Smooth muscle cell (in vitro differentiated cells): ENCODE data around the gene BACH2. TPM values are rescaled to one million over a fixed set of nuclear protein-coding genes. Genes with fewer than 3 reads are reported as not detected.
"Not testable (repeated sequence)": the region's sequence is repeated elsewhere in the genome, so short reads cannot be mapped to it uniquely, and the experiment has no call there.

ENCODE experiments used
- DNase-seq: peaks from one replicate; lab custom pipeline; 2025; ENCODE audit not compliant: unreplicated experiment; lab: John Stamatoyannopoulos, UW
- H2AFZ ChIP-seq: fragments of 200-600 bp; sonication (generic); 2 replicates; pipeline ENCODE4 v1.6.0; 2016; ENCODE audit warnings: antibody characterized with exemption, low read depth, mild to moderate bottlenecking
- H3F3A ChIP-seq: fragments of 200-600 bp; sonication (generic); 2 replicates; pipeline ENCODE4 v1.6.0; 2017; ENCODE audit warnings: antibody characterized with exemption, low read depth
- H3K27ac ChIP-seq: fragments of 200-600 bp; sonication (generic); 2 replicates; pipeline ENCODE4 v1.5.1; 2016; ENCODE audit warnings: low read depth, mild to moderate bottlenecking
- H3K27me3 ChIP-seq: fragments of 200-600 bp; sonication (generic); 2 replicates; pipeline ENCODE4 v1.6.1; 2016; ENCODE audit warnings: low read depth, mild to moderate bottlenecking
- H3K36me3 ChIP-seq: fragments of 200-600 bp; sonication (generic); 2 replicates; pipeline ENCODE4 v1.5.1; 2016; ENCODE audit warnings: low read depth
- H3K4me1 ChIP-seq: fragments of 200-600 bp; sonication (generic); 2 replicates; pipeline ENCODE4 v1.5.1; 2016; ENCODE audit warnings: low read depth
- H3K4me2 ChIP-seq: fragments of 200-600 bp; sonication (generic); 2 replicates; pipeline ENCODE4 v1.6.0; 2016; ENCODE audit warnings: mild to moderate bottlenecking
- H3K4me3 ChIP-seq: fragments of 200-600 bp; sonication (generic); 2 replicates; pipeline ENCODE4 v1.5.1; 2016; ENCODE audit warnings: mild to moderate bottlenecking
- H3K79me2 ChIP-seq: fragments of 200-600 bp; sonication (generic); 2 replicates; pipeline ENCODE4 v1.6.0; 2016; ENCODE audit warnings: low read depth, mild to moderate bottlenecking
- H3K9ac ChIP-seq: fragments of 200-600 bp; sonication (generic); 2 replicates; pipeline ENCODE4 v1.6.0; 2016; ENCODE audit warnings: low read depth
- H3K9me3 ChIP-seq: fragments of 200-600 bp; sonication (generic); replicated peaks from 2 replicates; pipeline ENCODE4 v1.5.1; 2016; ENCODE audit warnings: low read depth
- H4K20me1 ChIP-seq: fragments of 200-600 bp; sonication (generic); 2 replicates; pipeline ENCODE4 v1.6.0; 2016; ENCODE audit warnings: low read depth
- WGBS: methylation state at CpG from one replicate; pipeline ENCODE4 v1.1.7; 2016; ENCODE audit warnings: low lambda C conversion rate; 5-methylcytosine and 5-hydroxymethylcytosine counted together
- polyA plus RNA-seq: library from polyadenylated mRNA; unstranded; fragments of >200 nt; fragmentation: Nextera tagmentation; extraction: Ambion mirVana; gene quantifications from 2 replicates; pipeline ENCODE4 v1.2.1, GENCODE V29; 2016
- total RNA-seq: library from RNA; depleted of rRNA; stranded (reverse); fragments of >200 nt; gene quantifications from 2 replicates; pipeline ENCODE4 v1.2.3, GENCODE V29; 2014
- TF ChIP-seq, protein P1 (sequence below): fragments of 200-600 bp; sonication (generic); IDR thresholded peaks from 2 replicates; pipeline ENCODE4 v1.5.1; 2017; ENCODE audit warnings: borderline replicate concordance, mild to moderate bottlenecking, antibody characterized with exemption; ENCODE audit not compliant: insufficient read depth, poor library complexity, severe bottlenecking

BACH2 gene
- total and polyA plus RNA-seq, 2 experiments from 2014 or later, result 3.0 to 4.5 TPM

DNA sequence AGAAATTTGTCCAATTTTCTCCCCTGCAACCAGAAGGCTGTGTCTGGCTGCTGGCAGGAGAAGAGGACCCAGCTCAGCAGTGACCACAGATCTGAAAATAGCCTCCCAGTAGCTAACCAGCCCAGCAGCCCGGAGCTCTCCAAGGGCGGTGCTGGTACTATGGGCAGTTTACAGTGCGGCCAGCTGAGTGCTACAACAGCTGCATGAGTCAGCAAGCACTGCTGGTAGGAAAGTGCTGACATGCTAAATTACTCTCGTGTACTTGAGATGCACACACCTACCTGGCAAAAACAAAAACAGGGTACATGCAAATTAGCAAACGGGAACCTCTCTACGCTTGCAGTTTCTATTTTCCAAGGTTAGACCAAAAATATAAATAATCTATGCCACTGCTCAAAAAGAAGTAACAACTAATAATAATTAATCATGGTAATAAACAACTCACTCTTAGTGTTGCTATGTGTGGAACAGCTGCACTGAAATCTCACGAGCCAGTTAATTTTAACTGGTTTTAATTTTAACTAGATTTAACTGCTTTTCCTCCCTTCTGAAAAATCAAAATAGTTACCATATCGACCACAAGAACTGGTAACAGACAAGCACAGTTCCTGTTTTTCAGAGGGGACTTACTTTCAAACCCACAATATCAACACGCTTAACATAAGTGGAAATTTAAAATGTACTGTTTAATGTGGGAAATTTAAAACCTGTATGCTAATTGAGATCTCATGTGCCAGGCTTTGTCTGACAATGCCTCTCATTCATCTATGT, 10.8 kb downstream of the BACH2 start:
- no peaks in the 10 kb centered on the region for H3K36me3 ChIP-seq
- 21% methylated on average over 9 of the region's 9 CpGs for WGBS
- DNase-seq, result peak; percentile 28
- H3K27ac ChIP-seq, result peak overlapping the region; percentile 93
- no peaks in the 10 kb centered on the region for H3F3A ChIP-seq
- H2AFZ ChIP-seq, result no peak overlapping the region
- H4K20me1 ChIP-seq, result no peaks in the 10 kb centered on the region
- no peaks in the 10 kb centered on the region for H3K27me3 ChIP-seq
- TF ChIP-seq, protein P1, sequence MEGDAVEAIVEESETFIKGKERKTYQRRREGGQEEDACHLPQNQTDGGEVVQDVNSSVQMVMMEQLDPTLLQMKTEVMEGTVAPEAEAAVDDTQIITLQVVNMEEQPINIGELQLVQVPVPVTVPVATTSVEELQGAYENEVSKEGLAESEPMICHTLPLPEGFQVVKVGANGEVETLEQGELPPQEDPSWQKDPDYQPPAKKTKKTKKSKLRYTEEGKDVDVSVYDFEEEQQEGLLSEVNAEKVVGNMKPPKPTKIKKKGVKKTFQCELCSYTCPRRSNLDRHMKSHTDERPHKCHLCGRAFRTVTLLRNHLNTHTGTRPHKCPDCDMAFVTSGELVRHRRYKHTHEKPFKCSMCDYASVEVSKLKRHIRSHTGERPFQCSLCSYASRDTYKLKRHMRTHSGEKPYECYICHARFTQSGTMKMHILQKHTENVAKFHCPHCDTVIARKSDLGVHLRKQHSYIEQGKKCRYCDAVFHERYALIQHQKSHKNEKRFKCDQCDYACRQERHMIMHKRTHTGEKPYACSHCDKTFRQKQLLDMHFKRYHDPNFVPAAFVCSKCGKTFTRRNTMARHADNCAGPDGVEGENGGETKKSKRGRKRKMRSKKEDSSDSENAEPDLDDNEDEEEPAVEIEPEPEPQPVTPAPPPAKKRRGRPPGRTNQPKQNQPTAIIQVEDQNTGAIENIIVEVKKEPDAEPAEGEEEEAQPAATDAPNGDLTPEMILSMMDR, result no peak
- H3K9me3 ChIP-seq, result no peaks in the 10 kb centered on the region
- H3K4me1 ChIP-seq, result peaks cover 29% of the 10 kb centered on the region
- peak overlapping the region; percentile 31 for H3K4me3 ChIP-seq
- peaks cover 5% of the 10 kb centered on the region for H3K79me2 ChIP-seq
- peak overlapping the region; percentile 81 for H3K4me2 ChIP-seq
- peak overlapping the region; percentile 77 for H3K9ac ChIP-seq

GRCh38 chr6:90285042-90285481, 11.6 kb downstream of the BACH2 start:
- peaks cover 5% of the 10 kb centered on the region for H3K79me2 ChIP-seq
- no peaks in the 10 kb centered on the region for H3K9me3 ChIP-seq
- 33% methylated on average over 4 of the region's 4 CpGs for WGBS
- H2AFZ ChIP-seq, result no peak overlapping the region
- H3K36me3 ChIP-seq, result no peaks in the 10 kb centered on the region
- TF ChIP-seq, protein P1, result no peak
- peaks cover 29% of the 10 kb centered on the region for H3K4me1 ChIP-seq
- peak overlapping the region; percentile 81 for H3K4me2 ChIP-seq
- H3F3A ChIP-seq, result no peaks in the 10 kb centered on the region
- no peaks in the 10 kb centered on the region for H3K27me3 ChIP-seq
- peak overlapping the region; percentile 31 for H3K4me3 ChIP-seq
- DNase-seq, result no peak
- peak overlapping the region; percentile 77 for H3K9ac ChIP-seq
- peak overlapping the region; percentile 93 for H3K27ac ChIP-seq
- H4K20me1 ChIP-seq, result no peaks in the 10 kb centered on the region

GRCh38 chr6:90284236-90285041, 12.2 kb downstream of the BACH2 start:
- DNase-seq, result no peak
- Histone ChIP-seq H4K20me1 (no peaks in the 10 kb centered on the region), H3K27me3 (no peaks in the 10 kb centered on the region), H3K4me2 (peak overlapping the region; percentile 81), H3K4me3 (peak overlapping the region; percentile 31), H3K36me3 (no peaks in the 10 kb centered on the region), H2AFZ (no peak overlapping the region), H3K4me1 (peaks cover 29% of the 10 kb centered on the region), H3K9ac (peak overlapping the region; percentile 77), H3F3A (no peaks in the 10 kb centered on the region), H3K79me2 (peaks cover 5% of the 10 kb centered on the region), H3K27ac (peak overlapping the region; percentile 93), H3K9me3 (no peaks in the 10 kb centered on the region)
- 14% methylated on average over 11 of the region's 11 CpGs for WGBS
- TF ChIP-seq, protein P1, result no peak

- not testable (repeated sequence) for DNase-seq, H3K27me3 ChIP-seq, H3K79me2 ChIP-seq, H3K4me3 ChIP-seq, H3K4me2 ChIP-seq, H3K9me3 ChIP-seq, H3K36me3 ChIP-seq, H2AFZ ChIP-seq, H3K27ac ChIP-seq, H3F3A ChIP-seq, H3K9ac ChIP-seq, H4K20me1 ChIP-seq
- H3K4me1 ChIP-seq, result peaks cover 30% of the 10 kb centered on the region
- WGBS, result 98% methylated on average over 6 of the region's 6 CpGs
Observed at GRCh38 chr6:90282265-90282664, 14.4 kb downstream of the BACH2 start.
